Measurements from ENCODE around the gene AURKB.
"Not testable (repeated sequence)": the region's sequence is repeated elsewhere in the genome, so short reads cannot be mapped to it uniquely, and the experiment has no call there.

The AURKB gene

GRCh38 chr17:8189041-8189710 is 21.2 kb downstream of the AURKB start:
- peak in 7 of 58 donors; percentile 11 to 52 (median 32) for DNase-seq

GRCh38 chr17:8188263-8188839 is 22.0 kb downstream of the AURKB start:
- peak in 5 of 58 donors; percentile 7 to 36 (median 13) for DNase-seq

DNA sequence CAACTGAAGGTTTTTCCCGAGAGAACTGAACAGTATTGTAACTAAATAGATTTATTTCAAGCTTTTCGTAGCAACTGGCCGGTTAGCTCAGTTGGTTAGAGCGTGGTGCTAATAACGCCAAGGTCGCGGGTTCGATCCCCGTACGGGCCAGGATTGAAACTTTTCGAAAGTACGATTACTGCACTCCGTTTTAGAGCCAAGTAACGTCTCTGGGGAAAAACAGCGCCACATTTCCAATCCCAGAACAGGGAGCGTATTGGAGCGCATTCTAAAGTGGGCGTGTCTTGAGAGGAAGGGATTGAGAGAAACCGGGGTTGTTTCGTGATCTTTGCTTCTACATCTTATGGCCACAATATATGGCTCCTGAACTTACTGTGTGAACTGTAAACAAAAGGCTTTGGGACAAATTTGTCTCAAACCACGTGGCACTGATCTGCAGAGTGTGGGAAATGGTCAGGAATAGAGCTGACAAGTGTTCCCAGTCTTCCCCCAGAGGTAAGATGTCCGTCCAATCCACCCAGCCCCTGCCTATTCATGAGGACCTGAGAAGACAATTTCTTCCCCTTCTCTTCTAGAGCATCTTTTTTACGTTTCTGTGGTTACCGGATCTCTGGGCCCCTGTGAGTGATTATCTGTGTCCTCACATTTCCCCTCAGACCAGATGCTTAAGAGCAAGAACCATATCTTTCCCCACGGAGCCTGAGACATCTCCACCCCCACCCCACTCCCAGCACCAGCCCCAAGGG is 22.7 kb downstream of the AURKB start:
- peak; percentile 15 to 95 (median 80) for DNase-seq

DNA sequence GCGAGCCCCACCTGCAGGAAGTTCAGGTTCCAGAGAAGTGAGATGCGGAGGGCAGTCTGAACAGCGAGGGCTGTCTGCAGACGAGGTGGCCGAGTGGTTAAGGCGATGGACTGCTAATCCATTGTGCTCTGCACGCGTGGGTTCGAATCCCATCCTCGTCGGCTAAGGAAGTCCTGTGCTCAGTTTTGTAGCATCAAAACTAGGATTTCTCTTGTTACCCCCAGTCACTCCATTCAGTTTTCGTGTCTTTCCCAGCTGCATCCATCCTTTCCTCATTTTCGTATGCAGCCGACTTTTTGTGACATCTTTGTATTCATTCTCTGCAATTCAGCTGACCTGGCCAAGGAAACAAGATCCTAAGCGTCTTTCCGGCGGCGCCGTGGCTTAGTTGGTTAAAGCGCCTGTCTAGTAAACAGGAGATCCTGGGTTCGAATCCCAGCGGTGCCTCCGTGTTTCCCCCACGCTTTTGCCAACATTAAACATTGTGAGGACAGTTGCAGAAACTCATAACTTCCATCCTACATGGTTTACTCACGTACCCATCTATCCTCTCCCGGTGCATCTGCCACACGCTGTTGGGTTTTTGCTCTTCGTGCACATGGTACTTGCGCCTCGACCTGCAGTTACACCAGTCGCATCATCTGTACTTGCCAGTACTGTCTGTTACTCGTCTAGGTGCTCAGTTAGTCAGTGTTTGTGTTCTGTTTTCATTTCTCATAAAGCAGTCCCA is 23.4 kb downstream of the AURKB start:
- DNase-seq: peak; percentile 65 to 97 (median 90)

GRCh38 chr17:8186446-8186786 is 24.0 kb downstream of the AURKB start:
- peak in 1 of 58 donors; percentile 72 for DNase-seq

- peak in 57 of 58 donors; percentile 42 to 92 (median 82) for DNase-seq
Observed at GRCh38 chr17:8185582-8186445, 24.6 kb downstream of the AURKB start.

GRCh38 chr17:8176998-8177731 is 33.2 kb downstream of the AURKB start:
- no peak for DNase-seq

DNA sequence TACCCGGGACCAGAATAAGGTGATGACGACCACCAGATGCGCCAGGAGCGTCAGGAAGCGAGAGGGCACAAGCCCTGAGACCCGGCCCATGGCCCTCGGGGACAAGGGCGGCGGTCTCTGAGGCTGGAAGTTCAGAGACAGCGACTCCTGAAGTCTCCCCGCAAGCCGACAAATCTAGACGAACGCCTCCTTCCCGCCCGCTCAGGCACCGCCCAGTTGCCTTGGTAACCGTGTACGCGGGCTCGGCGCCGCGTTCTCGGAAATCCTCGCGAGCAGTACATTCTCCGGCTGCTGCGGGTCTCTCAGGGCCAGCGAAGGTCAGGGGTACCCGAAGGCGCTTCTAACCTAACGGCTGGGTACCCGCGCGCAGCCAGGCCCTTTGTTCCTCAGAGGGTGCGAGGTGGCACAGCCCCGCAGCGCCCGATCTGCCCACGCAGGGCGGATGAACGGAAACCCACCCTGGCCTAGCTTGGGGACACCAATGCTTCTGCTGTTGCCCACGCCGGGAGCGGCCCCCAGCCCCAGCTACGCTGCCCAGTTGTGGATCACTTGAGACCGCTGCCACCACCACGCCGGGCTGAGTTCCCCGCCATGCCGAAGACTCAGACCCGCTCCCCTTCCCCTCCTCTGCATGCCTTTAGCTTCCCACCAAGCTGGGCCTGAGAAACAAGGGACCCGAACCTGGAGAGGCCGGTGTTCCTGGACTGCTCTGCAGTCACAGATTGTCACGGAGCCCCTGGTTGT is 34.0 kb downstream of the AURKB start, which contains the start of gene TMEM107:
TMEM107 (minus strand) TSS at position 184 of the 744 bp plus-strand sequence; CDS start at position 90, 94 bp downstream.
- peak in 57 of 58 donors; percentile 11 to 89 (median 69) for DNase-seq

- DNase-seq: peak in 5 of 58 donors; percentile 17 to 63 (median 48)
Observed at GRCh38 chr17:8175795-8176196, 34.6 kb downstream of the AURKB start.

GRCh38 chr17:8173871-8174322 is 36.5 kb downstream of the AURKB start:
- DNase-seq: no peak

DNA sequence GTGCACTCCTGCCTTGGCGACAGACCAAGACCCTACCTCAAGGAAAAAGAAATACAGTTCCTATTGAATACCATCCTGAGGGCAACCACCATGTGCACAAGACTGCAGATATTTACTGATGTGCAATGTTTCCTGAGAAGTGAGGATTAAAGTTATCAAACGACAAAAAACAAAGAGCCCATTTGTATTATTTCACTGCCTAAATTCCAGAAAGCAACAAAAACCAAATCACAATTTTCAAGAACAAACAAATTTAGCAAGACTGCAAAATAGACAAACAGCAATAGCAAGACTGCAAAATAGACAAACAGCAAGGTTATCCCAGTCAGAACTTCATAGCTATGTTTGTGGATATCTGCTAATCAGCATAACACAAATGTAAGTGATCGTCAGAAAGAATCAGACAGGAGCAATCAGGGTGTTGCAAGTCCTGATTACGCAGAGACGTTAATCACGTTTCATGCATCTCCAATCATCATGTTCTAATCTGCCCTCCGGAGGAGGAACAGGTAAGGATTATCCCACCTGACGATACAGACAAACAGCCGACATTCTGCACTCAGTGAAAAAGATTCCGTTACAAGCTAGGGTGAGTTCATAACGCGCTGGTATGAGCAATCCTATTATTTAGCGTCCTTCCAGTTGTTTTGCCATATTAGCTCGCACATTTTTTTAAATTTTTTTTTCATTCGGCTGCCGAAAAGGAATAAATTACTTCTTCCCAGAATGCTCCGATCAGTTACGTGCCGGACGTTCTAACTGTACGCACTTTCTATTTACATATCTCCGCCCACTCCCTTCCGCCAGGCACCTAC is 37.1 kb downstream of the AURKB start:
- peak in 52 of 58 donors; percentile 33 to 92 (median 77) for DNase-seq

GRCh38 chr17:8170186-8170585 is 40.2 kb downstream of the AURKB start:
- not testable (repeated sequence) for DNase-seq

DNA sequence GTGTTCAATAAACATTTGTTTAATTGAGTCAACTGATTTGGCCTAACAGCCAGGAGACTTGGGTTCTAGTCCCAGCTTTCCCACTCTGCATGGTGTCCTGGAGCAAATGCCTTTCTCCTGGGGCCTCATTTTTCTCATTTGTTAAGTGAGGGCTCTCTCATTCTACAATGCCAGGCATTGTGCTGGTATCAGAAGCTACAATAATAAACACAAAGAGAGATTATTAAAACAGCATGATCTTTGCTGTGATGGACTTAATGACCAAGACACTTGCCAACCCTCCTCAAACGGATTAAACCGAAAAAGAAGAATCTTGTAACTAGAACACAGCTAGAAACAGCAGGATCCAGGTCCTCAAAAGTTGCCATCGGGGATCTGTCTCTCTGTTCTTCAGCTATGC is 42.8 kb downstream of the AURKB start:
- DNase-seq: no peak

- no peak for DNase-seq
Observed at GRCh38 chr17:8166731-8167130, 43.6 kb downstream of the AURKB start.

DNA sequence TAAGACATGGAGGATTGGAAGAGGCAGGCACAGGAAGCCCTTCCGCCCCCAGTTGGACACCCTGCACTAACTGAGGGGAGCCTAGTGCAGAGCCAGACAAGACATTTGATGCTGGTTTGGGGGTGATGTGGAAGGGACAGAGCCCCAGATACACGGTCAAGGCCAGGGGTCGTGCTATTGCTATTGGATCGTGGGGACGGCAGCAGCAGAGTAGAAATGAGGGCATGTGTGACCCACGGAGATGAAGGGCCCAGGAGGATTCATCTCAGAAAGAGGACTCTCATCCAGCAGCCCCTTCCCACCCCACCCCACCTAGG is 45.6 kb downstream of the AURKB start:
- DNase-seq: no peak

DNA sequence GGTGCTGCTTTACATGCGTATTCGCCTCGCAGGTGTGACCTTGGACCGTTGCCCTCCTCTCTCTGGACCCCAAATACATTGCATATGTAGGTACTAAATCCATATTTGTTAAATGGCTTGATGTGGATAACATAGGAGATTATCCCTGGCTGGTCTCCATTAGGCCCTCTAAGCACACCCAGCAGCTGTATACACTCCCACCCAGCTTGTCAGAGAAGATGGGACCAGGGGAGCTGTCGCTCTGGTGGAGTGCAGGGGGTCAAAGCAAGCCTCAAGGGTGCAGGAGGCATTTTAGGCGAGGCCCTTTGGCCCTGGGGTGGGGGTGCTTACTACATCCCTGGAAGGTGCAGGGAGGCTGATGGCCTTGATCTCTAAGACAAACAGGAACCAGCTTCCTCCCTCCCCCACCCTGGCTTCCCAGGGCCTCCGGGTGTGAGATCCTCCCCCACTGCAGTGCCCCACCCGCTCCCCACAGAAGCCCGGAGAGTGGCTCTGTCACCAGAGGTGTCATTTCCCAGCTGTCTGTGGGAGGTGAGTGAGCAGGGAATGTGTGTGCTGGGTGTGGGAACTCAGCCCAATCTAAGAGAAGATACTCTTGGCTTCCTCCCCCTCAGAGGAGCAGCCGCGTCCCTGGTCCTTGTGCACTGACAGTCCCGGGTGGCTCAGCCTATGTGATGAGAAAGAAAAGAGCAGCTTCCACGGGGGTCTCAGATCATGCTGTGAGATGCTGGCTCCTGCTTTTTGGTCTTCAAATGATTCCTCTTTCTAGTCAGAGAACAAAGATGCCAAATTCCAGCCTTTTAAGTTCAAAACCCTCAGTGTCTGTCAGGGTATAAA is 46.2 kb downstream of the AURKB start:
- DNase-seq: peak in 48 of 58 donors; percentile 24 to 89 (median 56)

Measured in anterior cingulate cortex (tissue), 58 donors.